ENCODE results near the gene NLRP7. TPM values are rescaled to one million over a fixed set of nuclear protein-coding genes. Genes with fewer than 3 reads are reported as not detected.
"Not testable (repeated sequence)": the region's sequence is repeated elsewhere in the genome, so short reads cannot be mapped to it uniquely, and the experiment has no call there.

The NLRP7 gene
- total RNA-seq, 2 donors from 2014 or later: not detected

- no peak for TF ChIP-seq CTCF (IDR thresholded peaks at IDR 0.05)
- Histone ChIP-seq H3K4me3 (no peak overlapping the region), H3K4me1 (ENCODE audit: control insufficient read depth in 1 of 2, low read depth in 2 of 2) (no peaks in the 10 kb centered on the region), H3K27me3 (replicated peaks; ENCODE audit: insufficient read depth) (no peaks in the 10 kb centered on the region), H3K27ac (no peak overlapping the region), H3K36me3 (no peaks in the 10 kb centered on the region), H3K9me3 (peaks cover 4% of the 10 kb centered on the region)
- no peak for ATAC-seq (ENCODE audit: insufficient number of reproducible peaks, low FRiP score, low read depth)
- DNase-seq (ENCODE audit: low spot score): no peak
Observed at GRCh38 chr19:54923276-54923675, 24.1 kb downstream of the NLRP7 start.

GRCh38 chr19:54921082-54921481 is 26.2 kb downstream of the NLRP7 start:
- ATAC-seq (ENCODE audit: insufficient number of reproducible peaks, low FRiP score, low read depth): no peak
- TF ChIP-seq CTCF (IDR thresholded peaks at IDR 0.05): no peak
- Histone ChIP-seq H3K27ac (no peak overlapping the region), H3K9me3 (no peaks in the 10 kb centered on the region), H3K4me1 (ENCODE audit: control insufficient read depth in 1 of 2, low read depth in 2 of 2) (no peaks in the 10 kb centered on the region), H3K36me3 (no peaks in the 10 kb centered on the region), H3K27me3 (replicated peaks; ENCODE audit: insufficient read depth) (no peaks in the 10 kb centered on the region), H3K4me3 (no peak overlapping the region)
- no peak for DNase-seq (ENCODE audit: low spot score)

- not testable (repeated sequence) for H3K27ac ChIP-seq; ATAC-seq (ENCODE audit: insufficient number of reproducible peaks, low FRiP score, low read depth); DNase-seq (ENCODE audit: low spot score); H3K9me3 ChIP-seq; H3K4me1 ChIP-seq (ENCODE audit: control insufficient read depth in 1 of 2, low read depth in 2 of 2); H3K4me3 ChIP-seq; H3K36me3 ChIP-seq; H3K27me3 ChIP-seq (replicated peaks; ENCODE audit: insufficient read depth)
Observed at GRCh38 chr19:54919646-54920563, 27.4 kb downstream of the NLRP7 start.

GRCh38 chr19:54918499-54918898 is 28.8 kb downstream of the NLRP7 start:
- no peak for DNase-seq (ENCODE audit: low spot score)

GRCh38 chr19:54916822-54917221 is 30.5 kb downstream of the NLRP7 start:
- Histone ChIP-seq H3K9me3 (no peaks in the 10 kb centered on the region), H3K4me3 (no peak overlapping the region), H3K27me3 (replicated peaks; ENCODE audit: insufficient read depth) (no peaks in the 10 kb centered on the region), H3K27ac (no peak overlapping the region), H3K4me1 (ENCODE audit: control insufficient read depth in 1 of 2, low read depth in 2 of 2) (no peaks in the 10 kb centered on the region), H3K36me3 (no peaks in the 10 kb centered on the region)
- DNase-seq (ENCODE audit: low spot score) (no peak), ATAC-seq (ENCODE audit: insufficient number of reproducible peaks, low FRiP score, low read depth) (no peak)
- TF ChIP-seq CTCF (IDR thresholded peaks at IDR 0.05): no peak

More at GRCh38 chr19:54918499-54918898, 28.8 kb downstream of the NLRP7 start:
- no peak overlapping the region for H3K4me3 ChIP-seq
- no peaks in the 10 kb centered on the region for H3K27me3 ChIP-seq (replicated peaks; ENCODE audit: insufficient read depth)
- TF ChIP-seq CTCF (IDR thresholded peaks at IDR 0.05): no peak
- H3K9me3 ChIP-seq: no peaks in the 10 kb centered on the region
- ATAC-seq (ENCODE audit: insufficient number of reproducible peaks, low FRiP score, low read depth): no peak
- H3K27ac ChIP-seq: no peak overlapping the region
- H3K4me1 ChIP-seq (ENCODE audit: control insufficient read depth in 1 of 2, low read depth in 2 of 2): no peaks in the 10 kb centered on the region
- no peaks in the 10 kb centered on the region for H3K36me3 ChIP-seq

- ATAC-seq (ENCODE audit: insufficient number of reproducible peaks, low FRiP score, low read depth); H3K36me3 ChIP-seq; DNase-seq (ENCODE audit: low spot score); H3K4me3 ChIP-seq; H3K9me3 ChIP-seq; H3K27ac ChIP-seq; H3K4me1 ChIP-seq (ENCODE audit: control insufficient read depth in 1 of 2, low read depth in 2 of 2); H3K27me3 ChIP-seq (replicated peaks; ENCODE audit: insufficient read depth): not testable (repeated sequence)
Observed at GRCh38 chr19:54907899-54908298, 39.4 kb downstream of the NLRP7 start.
